Skin epidermis (tissue), 12 donors: ENCODE data around the gene PCBD1.

Experiments
- H3K27ac ChIP-seq, 21 experiments: fragments of 200-600 bp; sonication (generic) in 11 of 21; one replicate each; pipeline ENCODE4 v1.5.0; 2020; ENCODE audit warnings: mild to moderate bottlenecking in 3 of 21, inconsistent platforms in 2 of 21, moderate library complexity in 2 of 21
- H3K4me3 ChIP-seq, 7 experiments: fragments of 200-600 bp; sonication (generic) in 2 of 7; one replicate each; pipeline ENCODE4 v1.5.0; 2020; ENCODE audit warnings: inconsistent platforms in 2 of 7, mild to moderate bottlenecking in 2 of 7, moderate library complexity in 1 of 7

Gene PCBD1

DNA sequence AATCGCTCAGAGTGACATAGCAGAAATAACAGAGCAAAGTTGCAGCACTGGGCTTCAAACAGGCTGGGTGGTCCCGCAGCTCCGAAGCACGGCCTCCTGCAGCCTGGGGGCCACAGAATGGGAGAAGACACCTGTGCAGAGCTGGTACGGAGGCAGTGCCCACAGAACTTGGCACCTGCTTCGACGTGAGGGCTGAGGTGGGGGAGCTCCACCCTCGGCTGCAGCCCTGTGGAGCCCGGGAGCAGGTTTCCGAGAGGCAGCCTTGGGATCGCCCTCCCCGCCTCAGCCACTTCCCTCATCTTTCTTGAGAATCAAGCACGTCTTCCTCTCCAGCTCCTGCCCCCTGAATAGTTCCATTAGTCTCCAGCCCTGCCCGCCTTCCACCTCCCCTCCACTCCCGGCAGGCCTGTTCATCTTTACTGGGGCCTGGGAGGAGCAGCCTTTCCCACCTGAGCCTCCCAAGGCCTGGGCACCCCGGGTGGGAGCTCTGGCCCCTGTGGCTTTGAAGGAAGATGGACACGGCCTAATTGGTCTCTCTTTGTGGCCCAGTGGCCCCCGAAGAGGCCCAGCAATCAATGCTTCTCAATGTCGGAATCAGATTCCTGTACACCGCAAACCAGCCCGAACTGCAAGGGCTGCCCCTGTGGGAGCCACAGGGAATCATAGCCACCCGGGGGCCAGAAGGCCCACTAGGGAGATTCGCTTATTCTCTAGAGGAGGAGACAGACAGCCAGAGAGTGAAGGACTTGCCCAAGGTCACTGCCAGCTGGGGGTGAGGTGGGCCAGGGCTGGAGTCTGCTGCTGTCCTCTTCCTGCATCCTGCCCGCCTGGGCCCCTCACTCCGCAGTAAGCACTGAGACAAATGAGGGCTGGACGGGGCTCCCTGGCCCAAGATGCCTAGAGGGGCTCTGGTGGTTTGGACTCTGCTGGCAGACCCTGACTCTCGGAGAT, 17.0 kb upstream of the PCBD1 start:
- H3K27ac ChIP-seq, result no peak overlapping the region
- H3K4me3 ChIP-seq, result no peak overlapping the region

GRCh38 chr10:70903262-70903921, 15.0 kb upstream of the PCBD1 start:
- no peak overlapping the region for H3K27ac ChIP-seq
- H3K4me3 ChIP-seq, result no peak overlapping the region

DNA sequence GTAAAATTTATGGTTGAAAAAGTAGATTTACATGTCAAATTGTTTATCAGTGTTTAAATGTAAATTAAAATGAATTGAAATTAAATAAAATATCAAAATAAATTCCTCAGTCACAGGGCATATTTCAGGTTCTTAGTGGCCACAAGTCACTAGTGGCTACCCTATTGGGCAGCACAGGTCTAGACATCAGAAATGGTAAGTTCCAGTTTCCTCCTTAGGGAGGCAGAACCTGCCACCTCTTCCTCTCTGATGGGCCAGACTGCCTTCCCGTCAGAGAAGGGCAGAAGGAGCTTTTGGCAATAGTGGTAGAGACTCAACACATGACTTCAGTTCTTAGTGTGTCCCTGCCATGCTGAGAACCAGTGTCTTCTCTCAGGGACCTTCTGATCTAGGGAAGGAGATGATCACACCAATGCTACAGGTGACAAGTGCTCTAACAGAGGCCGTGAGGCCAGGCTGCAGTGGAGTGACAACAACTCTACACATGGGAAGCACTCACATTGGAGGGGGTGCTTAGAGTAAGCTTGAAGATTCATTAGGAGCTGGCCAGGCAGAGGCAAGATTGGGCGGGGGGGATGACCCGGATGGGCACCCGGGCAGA, 14.4 kb upstream of the PCBD1 start:
- no peak overlapping the region for H3K4me3 ChIP-seq
- no peak overlapping the region for H3K27ac ChIP-seq

DNA sequence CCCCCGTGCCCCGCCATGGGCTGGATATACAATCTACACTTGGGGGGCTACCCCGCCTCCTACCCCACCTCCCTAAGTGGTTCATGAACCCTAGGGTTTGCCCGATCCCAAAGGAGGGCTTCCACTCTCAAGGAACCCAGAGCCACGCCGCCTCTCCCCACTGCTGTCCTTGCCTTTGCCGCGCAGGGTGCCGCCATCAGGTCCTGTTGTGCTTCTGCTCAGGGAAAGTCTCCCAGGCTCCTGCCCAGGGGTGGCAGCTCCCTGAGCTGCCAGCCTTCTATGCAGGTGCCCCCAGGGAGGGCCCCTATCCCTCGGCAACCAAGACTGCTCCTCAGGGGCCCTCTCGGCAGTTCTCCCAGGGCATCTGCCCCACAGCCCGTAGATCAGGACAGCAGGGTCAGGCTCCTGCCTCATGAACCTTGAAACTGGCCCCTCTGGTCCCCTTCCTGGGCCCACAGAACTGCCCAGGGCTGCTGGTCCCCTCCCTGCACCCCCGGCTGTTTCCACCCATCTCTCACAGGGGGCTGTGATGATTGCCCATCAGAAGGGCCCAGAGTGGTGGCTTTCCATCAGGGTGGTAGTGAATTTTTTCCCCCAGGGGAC, 13.0 kb upstream of the PCBD1 start:
- H3K4me3 ChIP-seq, result no peak overlapping the region

GRCh38 chr10:70899096-70899495, 10.7 kb upstream of the PCBD1 start:
- Histone ChIP-seq H3K27ac (no peak overlapping the region), H3K4me3 (no peak overlapping the region)

More for the DNA sequence above, 13.0 kb upstream of the PCBD1 start:
- H3K27ac ChIP-seq, result no peak overlapping the region

DNA sequence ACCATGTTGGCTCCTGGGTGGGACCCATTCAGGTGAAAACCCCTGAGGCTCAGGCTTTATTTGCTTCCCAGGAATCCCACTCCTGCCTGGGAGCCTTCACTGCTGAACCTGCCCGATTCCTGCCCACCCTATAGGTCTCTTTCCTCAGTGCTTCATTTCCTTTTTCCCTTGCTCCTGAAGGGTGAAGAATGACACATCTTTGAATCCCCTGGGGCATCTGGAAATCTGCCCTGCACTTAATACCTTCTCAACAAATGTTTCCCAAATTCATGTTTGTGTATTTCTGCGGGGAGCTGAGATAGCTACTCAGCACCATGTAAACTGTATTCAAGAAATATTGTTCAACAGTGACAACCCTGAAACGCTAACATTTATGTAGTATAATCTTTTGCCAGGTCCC, 10.3 kb upstream of the PCBD1 start:
- H3K4me3 ChIP-seq, result no peak overlapping the region
- no peak overlapping the region for H3K27ac ChIP-seq

DNA sequence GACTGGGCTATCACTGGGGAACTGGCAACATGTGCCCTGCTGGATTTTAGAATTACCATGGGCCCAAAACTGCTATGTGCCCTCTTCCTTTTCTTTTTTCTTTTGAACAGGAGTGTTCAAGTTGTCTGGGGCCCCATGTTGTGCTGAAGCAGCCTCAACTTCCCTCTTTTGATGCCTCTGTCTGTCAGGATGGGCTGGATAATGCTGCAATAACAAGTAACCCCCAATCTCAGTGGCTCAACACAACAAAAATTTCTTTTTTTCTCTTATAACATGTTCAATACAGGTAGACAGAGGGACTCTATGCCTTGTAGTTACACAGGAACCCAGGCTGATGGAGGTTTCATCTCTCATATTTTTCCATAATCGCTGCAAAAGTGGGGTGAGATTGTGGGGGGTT, 8.2 kb upstream of the PCBD1 start:
- Histone ChIP-seq H3K4me3 (no peak overlapping the region), H3K27ac (no peak overlapping the region)

- H3K27ac ChIP-seq, result no peak overlapping the region
- H3K4me3 ChIP-seq, result no peak overlapping the region
Observed at GRCh38 chr10:70894416-70894815, 6.1 kb upstream of the PCBD1 start.

- H3K27ac ChIP-seq, result no peak overlapping the region
Observed at GRCh38 chr10:70893227-70894006, 5.1 kb upstream of the PCBD1 start.

DNA sequence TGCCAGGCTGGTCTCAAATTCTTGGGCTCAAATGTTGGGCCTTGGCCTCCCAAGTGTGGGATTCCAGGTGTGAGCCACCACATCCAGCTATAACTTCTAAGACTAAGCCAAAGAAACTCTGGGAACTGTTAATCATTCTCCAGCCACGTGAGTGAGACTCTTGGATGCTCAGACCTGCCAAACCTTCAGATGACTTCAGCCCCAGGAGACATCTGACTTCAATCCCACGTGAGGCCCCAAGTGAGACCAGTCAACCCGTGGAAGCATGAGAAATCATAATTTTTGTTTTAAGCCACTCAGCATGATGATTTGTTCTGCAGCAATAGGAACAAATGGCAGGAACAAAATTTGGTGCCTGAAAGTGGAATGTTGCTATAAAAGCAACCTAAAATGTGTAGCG, 4.3 kb upstream of the PCBD1 start:
- Histone ChIP-seq H3K4me3 (no peak overlapping the region), H3K27ac (no peak overlapping the region)

More at GRCh38 chr10:70893227-70894006, 5.1 kb upstream of the PCBD1 start:
- no peak overlapping the region for H3K4me3 ChIP-seq

DNA sequence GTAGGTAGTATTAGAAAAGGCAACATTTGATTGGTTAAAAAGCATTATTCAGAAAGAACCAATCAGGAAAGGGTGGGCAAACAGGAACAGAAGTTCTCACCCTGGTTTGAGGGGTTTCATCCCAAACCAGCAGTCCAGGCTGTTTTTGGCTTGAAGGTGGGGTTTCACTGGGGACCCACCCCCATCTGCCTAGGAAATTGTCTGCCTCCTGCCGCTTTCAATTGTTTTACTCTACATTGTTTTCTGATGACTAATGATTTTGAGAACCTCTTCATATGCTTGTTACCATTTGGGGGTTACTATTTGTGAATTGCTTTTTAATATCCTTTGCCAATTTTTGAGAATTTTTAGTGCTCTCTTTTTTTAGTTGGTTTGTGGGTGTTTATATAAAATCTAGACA, 3.3 kb upstream of the PCBD1 start:
- Histone ChIP-seq H3K4me3 (no peak overlapping the region), H3K27ac (no peak overlapping the region)

DNA sequence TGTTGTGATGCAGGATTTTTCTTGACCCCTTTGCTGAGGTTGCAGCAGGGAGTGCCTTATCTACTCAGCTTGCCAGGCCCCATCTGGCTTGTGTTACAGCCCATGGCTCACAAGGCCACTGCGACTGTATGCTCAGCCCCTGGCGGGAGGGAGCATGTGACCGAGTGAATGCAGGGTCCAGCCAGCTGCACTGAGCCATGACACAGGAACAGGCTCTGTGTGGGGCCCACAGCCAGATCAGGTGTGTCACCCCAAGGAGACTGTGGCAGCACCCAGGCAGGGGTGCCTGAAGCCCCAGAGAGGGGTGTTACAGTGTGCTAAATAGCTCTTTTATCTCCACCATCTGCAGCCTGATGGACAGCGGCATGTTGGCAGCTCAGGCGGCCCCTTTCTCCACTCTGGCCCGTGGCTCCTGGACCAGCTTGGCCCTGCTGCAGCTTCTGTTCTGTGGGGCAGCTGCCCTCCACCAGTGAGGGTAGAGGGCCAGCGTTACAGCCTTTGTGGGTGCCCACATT, 2.6 kb upstream of the PCBD1 start:
- H3K4me3 ChIP-seq, result no peak overlapping the region

DNA sequence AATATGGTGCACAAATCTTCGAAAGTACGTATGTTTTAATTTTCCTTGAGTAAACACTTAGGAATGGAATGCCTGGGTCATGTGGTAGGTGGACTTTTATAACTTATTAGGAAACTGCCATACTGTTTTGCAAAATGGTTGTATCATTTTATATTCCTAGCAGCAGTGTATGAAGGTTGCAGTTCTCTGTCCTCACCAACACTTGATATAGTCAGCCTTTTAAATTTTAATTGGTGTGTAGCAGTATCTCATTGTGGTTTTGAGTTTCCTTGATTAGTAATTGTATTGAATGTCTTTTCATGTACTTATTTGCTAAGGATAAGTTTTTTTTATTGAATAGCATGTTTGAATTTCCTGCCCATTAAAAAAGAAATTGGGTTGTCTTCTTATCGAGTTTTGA, 926 bp upstream of the PCBD1 start:
- Histone ChIP-seq H3K27ac (no peak overlapping the region), H3K4me3 (no peak overlapping the region)

More for the DNA sequence above, 2.6 kb upstream of the PCBD1 start:
- H3K27ac ChIP-seq, result no peak overlapping the region

- peak overlapping the region in 16 of 21 experiments; percentile 43 to 95 (median 90) for H3K27ac ChIP-seq
- peak overlapping the region in 6 of 7 experiments; percentile 67 to 91 (median 77) for H3K4me3 ChIP-seq
Observed at GRCh38 chr10:70886921-70887665, 1.3 kb downstream of the PCBD1 start.

DNA sequence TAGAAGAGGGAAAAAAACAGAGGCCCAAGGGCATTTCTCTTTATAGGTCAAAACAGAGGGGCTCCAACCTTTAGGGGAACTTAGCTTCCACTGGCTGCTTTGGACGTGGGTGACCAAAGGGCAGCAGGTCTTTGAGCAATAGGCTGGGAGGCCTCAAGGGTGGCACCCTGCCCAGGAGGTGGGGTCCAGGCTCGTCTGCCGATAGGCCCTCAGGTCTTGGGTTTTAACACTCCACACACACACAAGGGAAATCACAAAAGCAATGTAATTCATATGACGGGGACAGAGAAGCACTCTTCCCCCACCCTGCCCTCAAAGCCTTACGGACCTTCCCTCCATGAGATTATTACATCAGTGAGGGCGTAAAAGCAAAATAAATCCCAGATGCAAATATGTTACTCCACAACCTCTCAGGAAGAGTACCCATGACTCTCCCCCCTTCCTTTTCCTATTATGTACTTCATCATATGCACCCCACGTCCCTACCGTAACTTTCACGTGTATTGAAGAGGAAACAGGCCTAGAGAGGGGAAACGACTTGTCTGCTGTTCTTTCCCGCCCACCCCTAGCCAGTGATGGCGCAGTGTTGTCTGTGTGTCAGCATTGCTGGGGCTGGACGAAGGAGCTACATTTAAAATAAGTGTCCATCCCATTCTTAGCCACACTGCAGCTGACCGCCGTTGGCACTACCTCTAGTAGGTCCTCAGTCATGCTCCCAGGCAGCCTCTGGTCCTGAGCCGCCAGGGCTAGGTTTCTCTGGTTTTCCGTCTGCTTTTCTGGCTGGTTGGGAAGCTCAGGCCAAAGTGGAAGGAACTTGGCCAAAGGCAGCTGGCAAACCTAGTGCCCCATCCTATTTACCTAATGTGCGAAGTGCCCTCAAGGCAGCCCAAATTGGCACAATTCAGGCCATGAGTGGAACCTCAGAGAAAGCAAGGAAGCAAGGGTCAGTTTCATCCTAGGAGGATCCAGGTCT, 2.1 kb downstream of the PCBD1 start:
- Histone ChIP-seq H3K27ac (no peak overlapping the region), H3K4me3 (no peak overlapping the region)

GRCh38 chr10:70885481-70885880, 2.9 kb downstream of the PCBD1 start:
- H3K27ac ChIP-seq, result no peak overlapping the region
- H3K4me3 ChIP-seq, result no peak overlapping the region

DNA sequence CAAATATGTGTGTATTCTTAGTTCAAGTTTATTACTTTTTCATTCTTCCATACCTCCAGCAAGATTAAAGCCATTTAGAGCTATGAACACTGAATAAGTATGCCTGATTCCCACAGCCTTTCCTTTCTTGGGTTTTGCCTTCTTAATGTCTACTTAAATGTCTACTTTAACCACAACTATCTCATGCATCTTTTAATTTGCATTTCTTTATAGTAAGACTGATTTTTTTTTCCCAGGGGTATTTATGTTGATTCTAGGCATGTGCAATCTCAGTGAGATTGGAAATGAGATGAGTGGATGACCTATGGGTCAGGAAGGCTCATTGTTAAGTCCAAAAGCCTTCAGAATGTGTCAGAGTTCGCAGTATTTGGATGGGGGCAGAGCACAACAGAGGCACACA, 3.6 kb downstream of the PCBD1 start:
- H3K27ac ChIP-seq, result no peak overlapping the region
- no peak overlapping the region for H3K4me3 ChIP-seq
